ENCODE results near the gene ADAMTS16. TPM values are rescaled to one million over a fixed set of nuclear protein-coding genes. Genes with fewer than 3 reads are reported as not detected.
A peak's percentile ranks its signal among the peaks of the same experiment; 100 is the strongest.

ADAMTS16 gene
- total RNA-seq, 1 experiment from 2014 or later, result 0.28 TPM

DNA sequence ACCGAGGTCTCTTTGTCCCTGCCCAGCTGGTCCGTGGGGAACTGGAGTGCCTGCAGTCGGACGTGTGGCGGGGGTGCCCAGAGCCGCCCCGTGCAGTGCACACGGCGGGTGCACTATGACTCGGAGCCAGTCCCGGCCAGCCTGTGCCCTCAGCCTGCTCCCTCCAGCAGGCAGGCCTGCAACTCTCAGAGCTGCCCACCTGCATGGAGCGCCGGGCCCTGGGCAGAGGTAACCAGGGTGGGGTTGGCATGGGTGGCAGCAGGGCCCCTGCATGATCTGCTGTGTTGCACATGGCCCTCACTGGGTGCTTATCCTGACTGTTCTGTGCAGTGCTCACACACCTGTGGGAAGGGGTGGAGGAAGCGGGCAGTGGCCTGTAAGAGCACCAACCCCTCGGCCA lies 163.1 kb downstream of the ADAMTS16 start:
- Histone ChIP-seq H3K27ac (ENCODE audit: low read depth, low read length, poor library complexity, severe bottlenecking) (no peak overlapping the region), H3K9me3 (ENCODE audit: low read depth, low read length, poor library complexity, severe bottlenecking) (no peaks in the 10 kb centered on the region), H3K4me3 (ENCODE audit: low read depth, low read length, poor library complexity, severe bottlenecking) (no peak overlapping the region), H3K27me3 (replicated peaks; ENCODE audit: insufficient read depth, low read depth, low read length, poor library complexity) (no peaks in the 10 kb centered on the region), H3K36me3 (ENCODE audit: insufficient read depth, low read length, poor library complexity, severe bottlenecking) (no peaks in the 10 kb centered on the region), H3K4me1 (ENCODE audit: insufficient read depth, low read length, poor library complexity, severe bottlenecking) (peaks cover 14% of the 10 kb centered on the region)
- no TSS peak for BruUV-seq (replicated peaks)
- no peak for DNase-seq (ENCODE audit: low spot score)
- intact Hi-C loops (cut with micrococcal nuclease; ENCODE audit: unreplicated experiment), result no loop called here
- TF ChIP-seq, protein P1, sequence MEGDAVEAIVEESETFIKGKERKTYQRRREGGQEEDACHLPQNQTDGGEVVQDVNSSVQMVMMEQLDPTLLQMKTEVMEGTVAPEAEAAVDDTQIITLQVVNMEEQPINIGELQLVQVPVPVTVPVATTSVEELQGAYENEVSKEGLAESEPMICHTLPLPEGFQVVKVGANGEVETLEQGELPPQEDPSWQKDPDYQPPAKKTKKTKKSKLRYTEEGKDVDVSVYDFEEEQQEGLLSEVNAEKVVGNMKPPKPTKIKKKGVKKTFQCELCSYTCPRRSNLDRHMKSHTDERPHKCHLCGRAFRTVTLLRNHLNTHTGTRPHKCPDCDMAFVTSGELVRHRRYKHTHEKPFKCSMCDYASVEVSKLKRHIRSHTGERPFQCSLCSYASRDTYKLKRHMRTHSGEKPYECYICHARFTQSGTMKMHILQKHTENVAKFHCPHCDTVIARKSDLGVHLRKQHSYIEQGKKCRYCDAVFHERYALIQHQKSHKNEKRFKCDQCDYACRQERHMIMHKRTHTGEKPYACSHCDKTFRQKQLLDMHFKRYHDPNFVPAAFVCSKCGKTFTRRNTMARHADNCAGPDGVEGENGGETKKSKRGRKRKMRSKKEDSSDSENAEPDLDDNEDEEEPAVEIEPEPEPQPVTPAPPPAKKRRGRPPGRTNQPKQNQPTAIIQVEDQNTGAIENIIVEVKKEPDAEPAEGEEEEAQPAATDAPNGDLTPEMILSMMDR (conservative IDR thresholded peaks at IDR 0.05; ENCODE audit: low read depth, low read length), result no peak
- no peak for TF ChIP-seq EZH2 (IDR thresholded peaks at IDR 0.05; ENCODE audit: borderline replicate concordance, low read depth, low read length, poor library complexity, severe bottlenecking)
- POLR2A ChIA-PET (ENCODE audit: low non-redundant PET), result no interaction called here
- CTCF ChIA-PET, result no interaction called here

GRCh38 chr5:5304361-5305020 lies 164.4 kb downstream of the ADAMTS16 start:
- POLR2A ChIA-PET (ENCODE audit: low non-redundant PET), result no interaction called here
- BruUV-seq (replicated peaks), result no TSS peak
- Histone ChIP-seq H3K4me3 (ENCODE audit: low read depth, low read length, poor library complexity, severe bottlenecking) (no peak overlapping the region), H3K9me3 (ENCODE audit: low read depth, low read length, poor library complexity, severe bottlenecking) (no peaks in the 10 kb centered on the region), H3K27ac (ENCODE audit: low read depth, low read length, poor library complexity, severe bottlenecking) (no peak overlapping the region), H3K36me3 (ENCODE audit: insufficient read depth, low read length, poor library complexity, severe bottlenecking) (no peaks in the 10 kb centered on the region), H3K27me3 (replicated peaks; ENCODE audit: insufficient read depth, low read depth, low read length, poor library complexity) (no peaks in the 10 kb centered on the region), H3K4me1 (ENCODE audit: insufficient read depth, low read length, poor library complexity, severe bottlenecking) (peaks cover 14% of the 10 kb centered on the region)
- intact Hi-C loops (cut with micrococcal nuclease; ENCODE audit: unreplicated experiment), result no loop called here
- peak; percentile 51 for DNase-seq (ENCODE audit: low spot score)
- TF ChIP-seq EZH2 (IDR thresholded peaks at IDR 0.05; ENCODE audit: borderline replicate concordance, low read depth, low read length, poor library complexity, severe bottlenecking), result no peak
- TF ChIP-seq, protein P1 (conservative IDR thresholded peaks at IDR 0.05; ENCODE audit: low read depth, low read length), result no peak
- CTCF ChIA-PET, result no interaction called here

DNA sequence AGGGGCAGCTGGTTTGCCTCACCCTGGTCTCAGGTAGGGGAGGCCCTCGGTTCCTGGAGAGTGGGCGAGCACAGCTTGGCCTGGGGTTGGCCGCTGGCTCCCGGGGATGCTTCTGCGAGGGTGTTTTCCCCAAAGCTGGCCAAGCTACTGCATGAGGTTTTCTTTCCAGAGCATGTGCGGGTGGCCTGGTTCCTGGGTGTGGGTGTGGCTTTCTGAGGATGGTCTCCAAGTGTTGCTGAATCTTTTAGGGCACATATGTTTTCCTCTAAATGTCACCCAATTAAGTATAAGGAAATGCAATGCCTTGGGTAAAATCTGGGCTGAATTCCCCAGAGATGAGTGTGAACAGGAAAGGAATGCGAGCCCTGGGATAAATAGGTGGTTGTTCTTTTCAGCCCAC lies 166.6 kb downstream of the ADAMTS16 start:
- Histone ChIP-seq H3K9me3 (ENCODE audit: low read depth, low read length, poor library complexity, severe bottlenecking) (no peaks in the 10 kb centered on the region), H3K27ac (ENCODE audit: low read depth, low read length, poor library complexity, severe bottlenecking) (no peak overlapping the region), H3K4me3 (ENCODE audit: low read depth, low read length, poor library complexity, severe bottlenecking) (no peak overlapping the region), H3K4me1 (ENCODE audit: insufficient read depth, low read length, poor library complexity, severe bottlenecking) (peaks cover 14% of the 10 kb centered on the region), H3K27me3 (replicated peaks; ENCODE audit: insufficient read depth, low read depth, low read length, poor library complexity) (no peaks in the 10 kb centered on the region), H3K36me3 (ENCODE audit: insufficient read depth, low read length, poor library complexity, severe bottlenecking) (no peaks in the 10 kb centered on the region)
- intact Hi-C loops (cut with micrococcal nuclease; ENCODE audit: unreplicated experiment), result no loop called here
- TF ChIP-seq, protein P1 (conservative IDR thresholded peaks at IDR 0.05; ENCODE audit: low read depth, low read length), result no peak
- TF ChIP-seq EZH2 (IDR thresholded peaks at IDR 0.05; ENCODE audit: borderline replicate concordance, low read depth, low read length, poor library complexity, severe bottlenecking), result no peak
- ChIA-PET POLR2A (ENCODE audit: low non-redundant PET) (no interaction called here), CTCF (interaction anchor here (0.5 kb wide), 1 partner anchor 29 kb away, joined by 3 read pairs; no protein-coding TSS in a partner anchor)
- DNase-seq (ENCODE audit: low spot score), result peak; percentile 69
- no TSS peak for BruUV-seq (replicated peaks)
